ENCODE results near the gene GRIK3.
"Not testable (repeated sequence)": the region's sequence is repeated elsewhere in the genome, so short reads cannot be mapped to it uniquely, and the experiment has no call there.

GRIK3 gene

GRCh38 chr1:36908096-36908495 is 126.2 kb downstream of the GRIK3 start:
- WGBS (ENCODE audit: extremely low coverage, insufficient coverage, low lambda C conversion rate): no CpG with 5 or more reads among the region's 3 CpGs
- H3K4me2 ChIP-seq (ENCODE audit: low read length): no peak overlapping the region

GRCh38 chr1:36906555-36906954 is 127.8 kb downstream of the GRIK3 start:
- Histone ChIP-seq H2AK5ac (ENCODE audit: low read length) (no peak overlapping the region), H3K36me3 (ENCODE audit: control insufficient read depth, insufficient read depth, low read length) (no peaks in the 10 kb centered on the region), H3K18ac (ENCODE audit: low read length) (no peak overlapping the region), H3K27me3 (ENCODE audit: insufficient read depth, low read length, poor library complexity) (no peaks in the 10 kb centered on the region), H3K23ac (ENCODE audit: low read length) (no peak overlapping the region), H3K79me2 (ENCODE audit: control insufficient read depth, insufficient read depth, low read length) (no peaks in the 10 kb centered on the region), H4K8ac (ENCODE audit: low read depth, low read length) (no peak overlapping the region), H3K27ac (ENCODE audit: low read depth, low read length) (no peak overlapping the region), H3K79me1 (ENCODE audit: low read length) (no peaks in the 10 kb centered on the region), H3K4me2 (ENCODE audit: low read length) (no peak overlapping the region), H3K4ac (ENCODE audit: low read depth, low read length) (no peak overlapping the region), H2BK120ac (ENCODE audit: low read depth, low read length) (no peak overlapping the region), H3K9ac (ENCODE audit: low read length) (no peak overlapping the region), H3K4me3 (ENCODE audit: low read length) (no peak overlapping the region), H3K56ac (ENCODE audit: low read length) (no peak overlapping the region), H2BK5ac (ENCODE audit: low read length) (no peak overlapping the region), H3K4me1 (ENCODE audit: control insufficient read depth, low read depth, low read length) (no peaks in the 10 kb centered on the region), H2BK15ac (replicated peaks; ENCODE audit: low read depth) (no peak overlapping the region), H4K5ac (ENCODE audit: low read length) (no peak overlapping the region)
- WGBS (ENCODE audit: extremely low coverage, insufficient coverage, low lambda C conversion rate): no CpG with 5 or more reads among the region's 3 CpGs
- DNase-seq: no peak

More at GRCh38 chr1:36908096-36908495, 126.2 kb downstream of the GRIK3 start:
- Histone ChIP-seq H2BK120ac (ENCODE audit: low read depth, low read length) (no peak overlapping the region), H3K56ac (ENCODE audit: low read length) (no peak overlapping the region), H3K27ac (ENCODE audit: low read depth, low read length) (no peak overlapping the region), H3K4me1 (ENCODE audit: control insufficient read depth, low read depth, low read length) (no peaks in the 10 kb centered on the region), H3K18ac (ENCODE audit: low read length) (no peak overlapping the region), H3K27me3 (ENCODE audit: insufficient read depth, low read length, poor library complexity) (no peaks in the 10 kb centered on the region), H3K23ac (ENCODE audit: low read length) (no peak overlapping the region), H3K36me3 (ENCODE audit: control insufficient read depth, insufficient read depth, low read length) (no peaks in the 10 kb centered on the region), H2BK5ac (ENCODE audit: low read length) (no peak overlapping the region), H3K9ac (ENCODE audit: low read length) (no peak overlapping the region), H3K79me2 (ENCODE audit: control insufficient read depth, insufficient read depth, low read length) (no peaks in the 10 kb centered on the region), H4K5ac (ENCODE audit: low read length) (no peak overlapping the region), H4K8ac (ENCODE audit: low read depth, low read length) (no peak overlapping the region), H3K4me3 (ENCODE audit: low read length) (no peak overlapping the region), H3K4ac (ENCODE audit: low read depth, low read length) (no peak overlapping the region), H2AK5ac (ENCODE audit: low read length) (no peak overlapping the region), H2BK15ac (replicated peaks; ENCODE audit: low read depth) (no peak overlapping the region), H3K79me1 (ENCODE audit: low read length) (no peaks in the 10 kb centered on the region)
- DNase-seq: no peak

- Histone ChIP-seq H2AK5ac (ENCODE audit: low read length) (no peak overlapping the region), H3K4ac (ENCODE audit: low read depth, low read length) (no peak overlapping the region), H3K4me1 (ENCODE audit: control insufficient read depth, low read depth, low read length) (no peaks in the 10 kb centered on the region), H3K27ac (ENCODE audit: low read depth, low read length) (no peak overlapping the region), H3K36me3 (ENCODE audit: control insufficient read depth, insufficient read depth, low read length) (no peaks in the 10 kb centered on the region), H3K9ac (ENCODE audit: low read length) (no peak overlapping the region), H2BK5ac (ENCODE audit: low read length) (no peak overlapping the region), H3K4me2 (ENCODE audit: low read length) (no peak overlapping the region), H4K5ac (ENCODE audit: low read length) (no peak overlapping the region), H3K4me3 (ENCODE audit: low read length) (no peak overlapping the region), H4K8ac (ENCODE audit: low read depth, low read length) (no peak overlapping the region), H2BK15ac (replicated peaks; ENCODE audit: low read depth) (no peak overlapping the region), H2BK120ac (ENCODE audit: low read depth, low read length) (no peak overlapping the region), H3K79me1 (ENCODE audit: low read length) (no peaks in the 10 kb centered on the region), H3K56ac (ENCODE audit: low read length) (no peak overlapping the region), H3K18ac (ENCODE audit: low read length) (no peak overlapping the region), H3K79me2 (ENCODE audit: control insufficient read depth, insufficient read depth, low read length) (no peaks in the 10 kb centered on the region), H3K23ac (ENCODE audit: low read length) (no peak overlapping the region), H3K27me3 (ENCODE audit: insufficient read depth, low read length, poor library complexity) (no peaks in the 10 kb centered on the region)
- no peak for DNase-seq
- no CpG with 5 or more reads among the region's 3 CpGs for WGBS (ENCODE audit: extremely low coverage, insufficient coverage, low lambda C conversion rate)
Observed at GRCh38 chr1:36905941-36906340, 128.4 kb downstream of the GRIK3 start.

- Histone ChIP-seq H3K79me2 (ENCODE audit: control insufficient read depth, insufficient read depth, low read length) (no peaks in the 10 kb centered on the region), H2BK5ac (ENCODE audit: low read length) (no peak overlapping the region), H3K36me3 (ENCODE audit: control insufficient read depth, insufficient read depth, low read length) (no peaks in the 10 kb centered on the region), H2AK5ac (ENCODE audit: low read length) (no peak overlapping the region), H2BK120ac (ENCODE audit: low read depth, low read length) (no peak overlapping the region), H3K4me3 (ENCODE audit: low read length) (no peak overlapping the region), H3K79me1 (ENCODE audit: low read length) (no peaks in the 10 kb centered on the region), H2BK15ac (replicated peaks; ENCODE audit: low read depth) (no peak overlapping the region), H3K4me1 (ENCODE audit: control insufficient read depth, low read depth, low read length) (no peaks in the 10 kb centered on the region), H3K18ac (ENCODE audit: low read length) (no peak overlapping the region), H3K4me2 (ENCODE audit: low read length) (no peak overlapping the region), H3K27me3 (ENCODE audit: insufficient read depth, low read length, poor library complexity) (no peaks in the 10 kb centered on the region), H3K9ac (ENCODE audit: low read length) (no peak overlapping the region), H3K4ac (ENCODE audit: low read depth, low read length) (no peak overlapping the region), H4K8ac (ENCODE audit: low read depth, low read length) (no peak overlapping the region), H3K23ac (ENCODE audit: low read length) (no peak overlapping the region), H4K5ac (ENCODE audit: low read length) (no peak overlapping the region), H3K27ac (ENCODE audit: low read depth, low read length) (no peak overlapping the region), H3K56ac (ENCODE audit: low read length) (no peak overlapping the region)
- DNase-seq: no peak
- no CpG with 5 or more reads among the region's 1 CpG for whole genome bisulfite sequencing (ENCODE audit: extremely low coverage, insufficient coverage, low lambda C conversion rate)
Observed at GRCh38 chr1:36900128-36900527, 134.2 kb downstream of the GRIK3 start.

GRCh38 chr1:36897813-36898212 is 136.5 kb downstream of the GRIK3 start:
- not testable (repeated sequence) for H3K23ac ChIP-seq (ENCODE audit: low read length)

GRCh38 chr1:36894824-36895223 is 139.5 kb downstream of the GRIK3 start:
- H4K5ac ChIP-seq (ENCODE audit: low read length): no peak overlapping the region
- H3K4me2 ChIP-seq (ENCODE audit: low read length): no peak overlapping the region
- H2BK120ac ChIP-seq (ENCODE audit: low read depth, low read length): no peak overlapping the region
- no CpG with 5 or more reads among the region's 3 CpGs for WGBS (ENCODE audit: extremely low coverage, insufficient coverage, low lambda C conversion rate)
- no peak overlapping the region for H2BK5ac ChIP-seq (ENCODE audit: low read length)
- no peak overlapping the region for H3K56ac ChIP-seq (ENCODE audit: low read length)
- H3K4me3 ChIP-seq (ENCODE audit: low read length): no peak overlapping the region
- no peak overlapping the region for H3K23ac ChIP-seq (ENCODE audit: low read length)
- H3K27ac ChIP-seq (ENCODE audit: low read depth, low read length): no peak overlapping the region
- no peak overlapping the region for H3K4ac ChIP-seq (ENCODE audit: low read depth, low read length)
- H3K36me3 ChIP-seq (ENCODE audit: control insufficient read depth, insufficient read depth, low read length): no peaks in the 10 kb centered on the region
- H2AK5ac ChIP-seq (ENCODE audit: low read length): no peak overlapping the region
- no peaks in the 10 kb centered on the region for H3K79me2 ChIP-seq (ENCODE audit: control insufficient read depth, insufficient read depth, low read length)
- DNase-seq: no peak
- H3K4me1 ChIP-seq (ENCODE audit: control insufficient read depth, low read depth, low read length): no peaks in the 10 kb centered on the region
- H3K18ac ChIP-seq (ENCODE audit: low read length): no peak overlapping the region
- no peak overlapping the region for H4K8ac ChIP-seq (ENCODE audit: low read depth, low read length)
- no peak overlapping the region for H3K9ac ChIP-seq (ENCODE audit: low read length)
- no peaks in the 10 kb centered on the region for H3K27me3 ChIP-seq (ENCODE audit: insufficient read depth, low read length, poor library complexity)
- H3K79me1 ChIP-seq (ENCODE audit: low read length): no peaks in the 10 kb centered on the region
- H2BK15ac ChIP-seq (replicated peaks; ENCODE audit: low read depth): no peak overlapping the region

More at GRCh38 chr1:36897813-36898212, 136.5 kb downstream of the GRIK3 start:
- not testable (repeated sequence) for H4K8ac ChIP-seq (ENCODE audit: low read depth, low read length); H3K9ac ChIP-seq (ENCODE audit: low read length); H3K4ac ChIP-seq (ENCODE audit: low read depth, low read length); H3K36me3 ChIP-seq (ENCODE audit: control insufficient read depth, insufficient read depth, low read length); DNase-seq; H4K5ac ChIP-seq (ENCODE audit: low read length); H3K27me3 ChIP-seq (ENCODE audit: insufficient read depth, low read length, poor library complexity); H3K79me2 ChIP-seq (ENCODE audit: control insufficient read depth, insufficient read depth, low read length); H3K79me1 ChIP-seq (ENCODE audit: low read length); H3K56ac ChIP-seq (ENCODE audit: low read length); H2BK120ac ChIP-seq (ENCODE audit: low read depth, low read length); H3K27ac ChIP-seq (ENCODE audit: low read depth, low read length); H3K4me3 ChIP-seq (ENCODE audit: low read length); H2AK5ac ChIP-seq (ENCODE audit: low read length); H3K4me2 ChIP-seq (ENCODE audit: low read length); H2BK5ac ChIP-seq (ENCODE audit: low read length); H2BK15ac ChIP-seq (replicated peaks; ENCODE audit: low read depth); H3K4me1 ChIP-seq (ENCODE audit: control insufficient read depth, low read depth, low read length); H3K18ac ChIP-seq (ENCODE audit: low read length)

All from mesendoderm (in vitro differentiated cells).